ENCODE results near the gene ABI2.
"Not testable (repeated sequence)": the region's sequence is repeated elsewhere in the genome, so short reads cannot be mapped to it uniquely, and the experiment has no call there.

Gene ABI2

GRCh38 chr2:203340791-203341487 lies 12.7 kb downstream of the ABI2 start:
- no peak overlapping the region for H3K4me3 ChIP-seq (ENCODE audit: low read length)
- no peak for TF ChIP-seq ZNF274 (IDR thresholded peaks at IDR 0.05; ENCODE audit: low read depth, low read length)

- H3K4me3 ChIP-seq (ENCODE audit: low read length) = no peak overlapping the region
- no peak for TF ChIP-seq ZNF274 (IDR thresholded peaks at IDR 0.05; ENCODE audit: low read depth, low read length)
These were observed 13.6 kb downstream of the ABI2 start for GRCh38 chr2:203341741-203342310.

- H3K4me3 ChIP-seq (ENCODE audit: low read length) = not testable (repeated sequence)
These were observed 14.2 kb downstream of the ABI2 start for GRCh38 chr2:203342374-203342773.

- no peak overlapping the region for H3K4me3 ChIP-seq (ENCODE audit: low read length)
- TF ChIP-seq ZNF274 (IDR thresholded peaks at IDR 0.05; ENCODE audit: low read depth, low read length) = no peak
These were observed 16.5 kb downstream of the ABI2 start for GRCh38 chr2:203344667-203345066.

- no peak overlapping the region for H3K4me3 ChIP-seq (ENCODE audit: low read length)
- no peak for TF ChIP-seq ZNF274 (IDR thresholded peaks at IDR 0.05; ENCODE audit: low read depth, low read length)
These were observed 18.4 kb downstream of the ABI2 start for GRCh38 chr2:203346612-203347011.

GRCh38 chr2:203347375-203347774 lies 19.2 kb downstream of the ABI2 start:
- no peak for TF ChIP-seq ZNF274 (IDR thresholded peaks at IDR 0.05; ENCODE audit: low read depth, low read length)

GRCh38 chr2:203352604-203353255 lies 24.5 kb downstream of the ABI2 start:
- TF ChIP-seq ZNF274 (IDR thresholded peaks at IDR 0.05; ENCODE audit: low read depth, low read length) = no peak
- H3K4me3 ChIP-seq (ENCODE audit: low read length) = no peak overlapping the region

More at GRCh38 chr2:203347375-203347774, 19.2 kb downstream of the ABI2 start:
- H3K4me3 ChIP-seq (ENCODE audit: low read length) = no peak overlapping the region

- no peak for TF ChIP-seq ZNF274 (IDR thresholded peaks at IDR 0.05; ENCODE audit: low read depth, low read length)
- no peak overlapping the region for H3K4me3 ChIP-seq (ENCODE audit: low read length)
These were observed 26.8 kb downstream of the ABI2 start for GRCh38 chr2:203354966-203355365.

- no peak for TF ChIP-seq ZNF274 (IDR thresholded peaks at IDR 0.05; ENCODE audit: low read depth, low read length)
- no peak overlapping the region for H3K4me3 ChIP-seq (ENCODE audit: low read length)
These were observed 31.3 kb downstream of the ABI2 start for GRCh38 chr2:203359450-203359849.

GRCh38 chr2:203360833-203361430 lies 32.7 kb downstream of the ABI2 start:
- no peak overlapping the region for H3K4me3 ChIP-seq (ENCODE audit: low read length)
- no peak for TF ChIP-seq ZNF274 (IDR thresholded peaks at IDR 0.05; ENCODE audit: low read depth, low read length)

- no peak overlapping the region for H3K4me3 ChIP-seq (ENCODE audit: low read length)
- no peak for TF ChIP-seq ZNF274 (IDR thresholded peaks at IDR 0.05; ENCODE audit: low read depth, low read length)
These were observed 33.3 kb downstream of the ABI2 start for GRCh38 chr2:203361495-203361894.

- H3K4me3 ChIP-seq (ENCODE audit: low read length) = no peak overlapping the region
- TF ChIP-seq ZNF274 (IDR thresholded peaks at IDR 0.05; ENCODE audit: low read depth, low read length) = no peak
These were observed 33.7 kb downstream of the ABI2 start for GRCh38 chr2:203361922-203362321.

- H3K4me3 ChIP-seq (ENCODE audit: low read length) = no peak overlapping the region
- TF ChIP-seq ZNF274 (IDR thresholded peaks at IDR 0.05; ENCODE audit: low read depth, low read length) = no peak
These were observed 38.7 kb downstream of the ABI2 start for GRCh38 chr2:203366639-203367466.

GRCh38 chr2:203372706-203373105 lies 44.5 kb downstream of the ABI2 start:
- not testable (repeated sequence) for H3K4me3 ChIP-seq (ENCODE audit: low read length)

All from GM08714 (cell line).